ENCODE measurements around the gene OVOL2. TPM values are rescaled to one million over a fixed set of nuclear protein-coding genes. Genes with fewer than 3 reads are reported as not detected.

OVOL2 gene
- total and polyA plus RNA-seq, 2 of the 4 experiments (the other 2 are of a cell fraction) = not detected

GRCh38 chr20:18007534-18008292 is 50.0 kb downstream of the OVOL2 start (continued):
- TF ChIP-seq ELK1 (IDR thresholded peaks at IDR 0.05; ENCODE audit: borderline replicate concordance, low read depth, low read length) = no peak

GRCh38 chr20:18006684-18007083 is 51.0 kb downstream of the OVOL2 start:
- no peak overlapping the region for H3K4me3 ChIP-seq (ENCODE audit: insufficient read depth, low read depth, low read length)
- ChIA-PET POLR2A (ENCODE audit: unreplicated experiment) (interaction anchor here (0.6 kb wide), 1 partner anchor 324 kb away, joined by 3 read pairs; the partner anchor contains the start of gene RRBP1), CTCF (no interaction called here)
- H3K27me3 ChIP-seq (ENCODE audit: control insufficient read depth, insufficient read depth, low read length) = no peaks in the 10 kb centered on the region; the same call in 1 of the 2 replicates
- peaks cover 13% of the 10 kb centered on the region for H3K9me1 ChIP-seq (ENCODE audit: insufficient read depth, low read length)
- no peak overlapping the region for H3K4me2 ChIP-seq (ENCODE audit: low read depth, low read length)
- dilution Hi-C loops (cut with HindIII; ENCODE audit: low sequenced_read_pairs, unreplicated experiment) = no loop called here
- intact Hi-C loops (cut with micrococcal nuclease) = loop anchor here (5.0 kb wide), 1 partner anchor 271 kb away; no protein-coding TSS in a partner anchor
- ATAC-seq (ENCODE audit: low read depth) = no peak
- no peak overlapping the region for H2AK9ac ChIP-seq (replicated peaks; ENCODE audit: low read depth, low read length, poor library complexity)
- no peak overlapping the region for H2BK120ac ChIP-seq (ENCODE audit: low read depth, low read length)
- H3K27ac ChIP-seq (ENCODE audit: insufficient read depth, low read length) = no peak overlapping the region
- H3K9ac ChIP-seq (ENCODE audit: low read depth, low read length) = no peak overlapping the region
- H3K4ac ChIP-seq (ENCODE audit: low read depth, low read length) = no peak overlapping the region
- peaks cover 13% of the 10 kb centered on the region; the same call in 1 of the 2 replicates for H3K4me1 ChIP-seq (ENCODE audit: control insufficient read depth, insufficient read depth, low read length)
- H3K36me3 ChIP-seq (ENCODE audit: control insufficient read depth, insufficient read depth, low read length) = no peaks in the 10 kb centered on the region
- H4K8ac ChIP-seq (ENCODE audit: low read depth in 2 of 2, low read length in 2 of 2) = no peak overlapping the region
- H4K5ac ChIP-seq (ENCODE audit: low read depth, low read length) = no peak overlapping the region
- no peak overlapping the region for H3K23ac ChIP-seq (ENCODE audit: low read depth, low read length)
- no peak overlapping the region for H4K91ac ChIP-seq (ENCODE audit: insufficient read depth, low read depth, low read length)
- in situ Hi-C loops (cut with MboI; ENCODE audit: low sequenced_read_pairs) = no loop called here
- no peak overlapping the region for H2BK5ac ChIP-seq (ENCODE audit: low read depth, low read length, poor library complexity, severe bottlenecking)
- H2AFZ ChIP-seq (replicated peaks; ENCODE audit: low read length, poor library complexity) = no peak overlapping the region
- no TSS peak for BruUV-seq (replicated peaks)
- H3K9me3 ChIP-seq (ENCODE audit: control insufficient read depth, insufficient read depth, low read length) = no peaks in the 10 kb centered on the region
- no peak overlapping the region for H2BK20ac ChIP-seq (ENCODE audit: low read depth, low read length)
- no peak overlapping the region for H2BK15ac ChIP-seq (ENCODE audit: low read depth, low read length)
- DNase-seq = no peak
- H3K14ac ChIP-seq (replicated peaks; ENCODE audit: low read depth, low read length) = no peak overlapping the region
- no peaks in the 10 kb centered on the region for H4K20me1 ChIP-seq (ENCODE audit: insufficient read depth, low read length)
- H3K56ac ChIP-seq (ENCODE audit: extremely low read depth, insufficient read depth, low read length) = no peak overlapping the region
- no peak overlapping the region for H2AK5ac ChIP-seq (ENCODE audit: low read depth, low read length)
- no peaks in the 10 kb centered on the region for H3K79me1 ChIP-seq (ENCODE audit: low read depth in 1 of 2, low read length in 2 of 2)
- no CpG with 5 or more reads among the region's 7 CpGs for WGBS, 2 experiments (ENCODE audit: extremely low coverage in 2 of 2, insufficient read length in 1 of 2)
- H3K18ac ChIP-seq (ENCODE audit: low read depth, low read length) = no peak overlapping the region
- TF ChIP-seq CTCF (conservative IDR thresholded peaks at IDR 0.05; ENCODE audit: low read depth, low read length) (no peak), SMC3 (IDR thresholded peaks at IDR 0.05; ENCODE audit: low read depth, low read length) (no peak), MAFK (IDR thresholded peaks at IDR 0.05; ENCODE audit: low read depth, low read length) (no peak), CEBPB (IDR thresholded peaks at IDR 0.05; ENCODE audit: low read depth, low read length) (no peak), BHLHE40 (IDR thresholded peaks at IDR 0.05; ENCODE audit: low read depth, low read length) (no peak), RAD21 (IDR thresholded peaks at IDR 0.05; ENCODE audit: low read length) (no peak), RFX5 (IDR thresholded peaks at IDR 0.05; ENCODE audit: low read depth, low read length) (no peak), MAZ (IDR thresholded peaks at IDR 0.05; ENCODE audit: borderline replicate concordance, low read depth, low read length) (no peak), USF2 (IDR thresholded peaks at IDR 0.05; ENCODE audit: low read depth, low read length) (no peak), CHD1 (IDR thresholded peaks at IDR 0.05; ENCODE audit: low read depth, low read length) (no peak), FOS (IDR thresholded peaks at IDR 0.05; ENCODE audit: low read depth, low read length) (no peak), NFE2L2 (IDR thresholded peaks at IDR 0.05; ENCODE audit: low read depth, low read length) (no peak)

Measured in IMR-90 (cell line).